GM12872 (cell line): ENCODE measurements around the gene SLC1A4.

ENCODE experiments used
- CTCF ChIP-seq: IDR thresholded peaks from 3 replicates; pipeline ENCODE4 v1.5.1; 2011; ENCODE audit warnings: low read depth, mild to moderate bottlenecking, low read length, moderate library complexity; ENCODE audit not compliant: insufficient read depth

The SLC1A4 gene

GRCh38 chr2:64957109-64957903, 31.9 kb upstream of the SLC1A4 start:
- no peak for TF ChIP-seq CTCF

GRCh38 chr2:64958556-64958955, 30.6 kb upstream of the SLC1A4 start:
- TF ChIP-seq CTCF = no peak

- TF ChIP-seq CTCF = no peak
These were observed 28.4 kb upstream of the SLC1A4 start for GRCh38 chr2:64960819-64961218.

GRCh38 chr2:64963719-64964118, 25.5 kb upstream of the SLC1A4 start:
- TF ChIP-seq CTCF = peak; percentile 19; the same call in 1 of the 3 replicates

- TF ChIP-seq CTCF = no peak
These were observed 23.2 kb upstream of the SLC1A4 start for GRCh38 chr2:64966017-64966416.

- no peak for TF ChIP-seq CTCF
These were observed 22.4 kb upstream of the SLC1A4 start for GRCh38 chr2:64966839-64967238.

- TF ChIP-seq CTCF = no peak
These were observed 21.6 kb upstream of the SLC1A4 start for GRCh38 chr2:64967601-64968000.
